Gastroesophageal sphincter (tissue), 4 donors: ENCODE data around the gene PGA4. TPM values are rescaled to one million over a fixed set of nuclear protein-coding genes. Genes with fewer than 3 reads are reported as not detected.

Experiments
- ATAC-seq: fragments of 150-250 bp; one replicate; pipeline ENCODE4 v1.9.1; 2016; ENCODE audit warnings: mild to moderate bottlenecking, moderate library complexity
- H3K27ac ChIP-seq, 4 donors: fragments of 200-600 bp; sonication (generic) in 3 of 4; 1 replicate in 3 of 4; 2 replicates in 1 of 4; pipeline ENCODE4 v1.5.1; 2016 to 2019
- H3K27me3 ChIP-seq: fragments of 200-600 bp; sonication (generic); one replicate; pipeline ENCODE4 v1.5.1; 2019
- H3K36me3 ChIP-seq, 2 donors: fragments of 200-600 bp; sonication (generic); one replicate each; pipeline ENCODE4 v1.5.1; 2019; ENCODE audit warnings: control low read depth in 1 of 2
- H3K4me1 ChIP-seq, 3 donors: fragments of 200-600 bp; sonication (generic); 1 replicate in 2 of 3; 2 replicates in 1 of 3; pipeline ENCODE4 v1.5.1; 2016 to 2019; ENCODE audit warnings: control low read depth in 2 of 3
- H3K4me3 ChIP-seq, 2 donors: fragments of 200-600 bp; sonication (generic); one replicate each; pipeline ENCODE4 v1.5.1; 2019; ENCODE audit warnings: mild to moderate bottlenecking in 1 of 2, moderate library complexity in 1 of 2
- H3K9me3 ChIP-seq, 3 donors: fragments of 200-600 bp; sonication (generic); one replicate each; pipeline ENCODE4 v1.5.1; 2017 to 2019; ENCODE audit warnings: control low read depth in 2 of 3
- EP300 ChIP-seq: sonication (generic); formaldehyde crosslinking; IDR thresholded peaks from one replicate; pipeline ENCODE4 v1.6.1; 2017; ENCODE audit warnings: antibody characterized with exemption, mild to moderate bottlenecking
- POLR2A ChIP-seq, 2 donors: fragments of 450-650 bp; IDR thresholded peaks; one replicate each; pipeline ENCODE4 v1.6.1; 2017; ENCODE audit warnings: antibody characterized with exemption in 2 of 2, mild to moderate bottlenecking in 2 of 2, moderate library complexity in 1 of 2
- POLR2AphosphoS5 ChIP-seq: sonication (generic); formaldehyde crosslinking; IDR thresholded peaks from one replicate; pipeline ENCODE4 v1.6.1; 2017; ENCODE audit warnings: antibody characterized with exemption
- WGBS, 2 donors: methylation state at CpG; one replicate each; pipeline ENCODE4 v1.1.5; 2018; ENCODE audit warnings: low coverage in 1 of 2; 5-methylcytosine and 5-hydroxymethylcytosine counted together
- total RNA-seq, 4 donors: library from RNA; depleted of rRNA; stranded (reverse); fragments of >200 nt; gene quantifications; one replicate each; pipeline ENCODE4 v1.1.0, GENCODE V29; 2016
- TF ChIP-seq, protein P1 (sequence below), 4 experiments: fragments of 200-600 bp in 2 of 4; fragments of 450-650 bp in 2 of 4; sonication (generic) in 1 of 4; IDR thresholded peaks; one replicate each; pipeline ENCODE4 v1.5.1; 2017 to 2019; ENCODE audit warnings: antibody characterized with exemption in 4 of 4, mild to moderate bottlenecking in 2 of 4, moderate library complexity in 2 of 4

Gene PGA4
- total RNA-seq, 4 donors from 2014 or later = 1.2 to 8.8 TPM; not detected in 2

DNA sequence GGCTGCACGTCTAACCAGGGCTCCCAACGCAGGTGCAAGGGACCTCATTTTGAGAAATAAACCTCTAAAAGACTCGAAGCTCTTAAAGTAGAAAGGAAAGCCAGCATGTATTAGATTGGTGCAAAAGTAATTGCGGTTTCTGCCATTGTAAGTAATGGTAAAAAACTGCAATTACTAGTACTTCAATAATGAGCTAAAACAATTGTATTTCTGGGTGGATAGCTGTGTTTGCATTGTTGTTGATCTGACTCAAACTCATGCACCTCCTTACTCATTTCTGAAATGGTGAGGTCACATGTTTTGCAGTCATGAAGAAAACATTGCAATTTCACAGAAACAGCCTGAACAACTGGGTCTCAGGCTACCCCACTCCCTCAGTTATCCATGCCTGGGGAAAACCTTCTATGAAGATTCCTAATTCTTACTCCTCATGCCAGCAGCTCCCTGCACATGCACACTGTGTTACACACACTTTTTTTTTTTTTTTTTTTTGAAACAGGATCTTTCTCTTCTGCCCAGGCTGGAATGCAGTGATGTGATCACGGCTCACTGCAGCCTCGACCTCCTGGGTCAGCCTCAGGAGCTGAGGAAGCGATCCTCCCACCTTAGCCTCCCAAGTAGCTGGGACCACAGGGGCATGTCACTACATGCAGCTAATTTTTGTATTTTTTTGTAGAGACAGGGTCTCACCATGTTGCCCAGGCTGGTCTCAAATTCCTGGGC, 48.4 kb downstream of the PGA4 start:
- Histone ChIP-seq H3K4me1 (no peaks in the 10 kb centered on the region), H3K4me3 (no peak overlapping the region), H3K27ac (no peak overlapping the region), H3K36me3 (no peaks in the 10 kb centered on the region), H3K27me3 (no peaks in the 10 kb centered on the region), H3K9me3 (no peaks in the 10 kb centered on the region)
- no peak for ATAC-seq
- 91% methylated on average over 4 to 7 of the region's 7 CpGs for WGBS, 2 donors
- TF ChIP-seq POLR2A (IDR thresholded peaks at IDR 0.05) = no peak
- TF ChIP-seq EP300 = no peak
- no peak for TF ChIP-seq POLR2AphosphoS5
- TF ChIP-seq, protein P1, sequence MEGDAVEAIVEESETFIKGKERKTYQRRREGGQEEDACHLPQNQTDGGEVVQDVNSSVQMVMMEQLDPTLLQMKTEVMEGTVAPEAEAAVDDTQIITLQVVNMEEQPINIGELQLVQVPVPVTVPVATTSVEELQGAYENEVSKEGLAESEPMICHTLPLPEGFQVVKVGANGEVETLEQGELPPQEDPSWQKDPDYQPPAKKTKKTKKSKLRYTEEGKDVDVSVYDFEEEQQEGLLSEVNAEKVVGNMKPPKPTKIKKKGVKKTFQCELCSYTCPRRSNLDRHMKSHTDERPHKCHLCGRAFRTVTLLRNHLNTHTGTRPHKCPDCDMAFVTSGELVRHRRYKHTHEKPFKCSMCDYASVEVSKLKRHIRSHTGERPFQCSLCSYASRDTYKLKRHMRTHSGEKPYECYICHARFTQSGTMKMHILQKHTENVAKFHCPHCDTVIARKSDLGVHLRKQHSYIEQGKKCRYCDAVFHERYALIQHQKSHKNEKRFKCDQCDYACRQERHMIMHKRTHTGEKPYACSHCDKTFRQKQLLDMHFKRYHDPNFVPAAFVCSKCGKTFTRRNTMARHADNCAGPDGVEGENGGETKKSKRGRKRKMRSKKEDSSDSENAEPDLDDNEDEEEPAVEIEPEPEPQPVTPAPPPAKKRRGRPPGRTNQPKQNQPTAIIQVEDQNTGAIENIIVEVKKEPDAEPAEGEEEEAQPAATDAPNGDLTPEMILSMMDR (IDR thresholded peaks at IDR 0.05) = no peak

DNA sequence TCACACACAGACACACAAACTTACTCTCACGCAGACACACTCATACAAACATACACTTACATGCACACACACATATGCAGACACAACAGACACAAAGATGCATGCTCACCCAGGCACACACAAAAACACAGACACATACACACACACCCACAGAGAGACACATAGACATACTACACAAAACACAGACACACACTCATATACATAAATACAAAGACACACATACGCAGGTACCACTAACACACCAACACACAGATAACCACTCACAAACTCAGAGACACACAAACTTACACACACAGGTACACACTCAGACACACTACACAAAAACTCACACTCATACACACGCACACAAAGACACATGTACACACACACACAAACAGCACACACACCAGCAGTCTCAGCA, 50.6 kb downstream of the PGA4 start:
- WGBS, 2 donors = 77 to 96% methylated on average over 2 to 3 of the region's 3 CpGs
- ATAC-seq = no peak
- no peak for TF ChIP-seq POLR2A (IDR thresholded peaks at IDR 0.05)
- no peak for TF ChIP-seq POLR2AphosphoS5
- TF ChIP-seq, protein P1 (IDR thresholded peaks at IDR 0.05) = no peak

DNA sequence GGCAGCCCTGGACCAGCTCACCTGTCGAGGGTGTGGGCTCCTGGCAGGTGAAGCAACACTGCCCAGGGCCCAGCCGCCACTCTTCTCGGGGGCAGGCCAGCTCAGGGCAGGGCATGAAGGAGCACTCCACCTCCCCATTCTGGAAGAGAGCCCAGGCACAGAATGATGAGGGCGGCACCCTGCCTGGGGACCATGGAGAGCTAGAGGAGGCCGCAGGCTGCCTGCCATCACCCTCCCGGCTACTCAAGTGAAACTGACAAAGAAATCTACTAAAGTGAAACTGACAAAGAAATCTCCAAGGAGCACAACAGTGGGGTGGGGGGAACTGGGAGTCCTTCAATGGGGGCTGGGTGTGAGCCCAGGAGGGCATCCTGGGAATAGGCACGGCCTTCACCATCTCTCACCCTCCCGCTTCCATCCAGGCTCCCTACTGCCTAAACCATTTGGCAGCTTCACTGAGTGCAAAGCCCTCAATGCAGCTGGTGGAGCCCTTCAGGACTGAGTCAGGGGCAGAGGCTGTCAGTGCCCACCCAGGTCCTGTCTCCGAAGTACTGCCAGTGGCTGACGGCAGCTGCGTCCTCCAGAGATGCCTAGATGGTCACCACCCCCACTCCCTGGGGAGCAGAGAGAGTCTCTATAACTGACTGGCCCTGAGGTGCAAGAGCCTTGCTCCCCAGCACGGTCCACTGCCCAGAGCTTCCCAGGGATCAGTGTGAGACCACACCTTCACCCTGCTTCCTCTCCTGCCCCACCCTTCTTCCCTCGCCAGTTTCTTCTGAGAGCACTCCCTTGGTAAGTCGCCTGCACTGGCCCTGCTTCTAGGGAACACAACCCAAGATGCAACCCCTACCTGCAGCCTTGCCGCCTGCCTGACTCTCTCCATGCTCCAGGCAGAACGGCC, 51.3 kb downstream of the PGA4 start:
- no peak overlapping the region for H3K27ac ChIP-seq
- H3K27me3 ChIP-seq = no peaks in the 10 kb centered on the region
- H3K4me1 ChIP-seq = no peaks in the 10 kb centered on the region
- no peak overlapping the region for H3K4me3 ChIP-seq
- WGBS, 2 donors = 86 to 91% methylated on average over 5 of the region's 16 CpGs
- H3K9me3 ChIP-seq = no peaks in the 10 kb centered on the region
- H3K36me3 ChIP-seq = no peaks in the 10 kb centered on the region
- TF ChIP-seq POLR2A (IDR thresholded peaks at IDR 0.05) = no peak
- TF ChIP-seq, protein P1 (IDR thresholded peaks at IDR 0.05) = no peak
- TF ChIP-seq EP300 = no peak
- TF ChIP-seq POLR2AphosphoS5 = no peak
- ATAC-seq = no peak

More for the DNA sequence above, 50.6 kb downstream of the PGA4 start:
- Histone ChIP-seq H3K27ac (no peak overlapping the region), H3K4me1 (no peaks in the 10 kb centered on the region), H3K36me3 (no peaks in the 10 kb centered on the region), H3K9me3 (no peaks in the 10 kb centered on the region), H3K4me3 (no peak overlapping the region), H3K27me3 (no peaks in the 10 kb centered on the region)

DNA sequence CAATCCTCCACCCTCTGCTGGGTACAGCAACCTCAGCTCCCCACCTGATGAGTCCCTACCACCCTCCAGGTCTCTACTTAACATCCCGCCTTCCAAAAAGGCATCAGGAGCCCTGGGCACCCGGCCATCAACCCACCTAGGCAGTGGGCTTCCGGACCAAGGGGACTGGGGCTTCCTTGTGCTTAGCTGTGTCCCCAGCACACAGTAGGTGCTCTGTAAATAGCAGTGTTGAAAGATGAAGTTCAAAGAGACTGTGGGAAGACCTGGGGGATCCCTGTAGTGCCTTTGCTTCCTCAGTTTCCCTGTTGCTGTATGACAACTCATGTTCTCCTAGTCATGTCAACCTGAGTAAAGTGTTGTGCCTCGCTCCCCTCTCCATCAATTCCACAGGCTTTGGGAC, 51.9 kb downstream of the PGA4 start:
- Histone ChIP-seq H3K27me3 (peaks cover 6% of the 10 kb centered on the region), H3K4me1 (no peaks in the 10 kb centered on the region), H3K27ac (no peak overlapping the region), H3K9me3 (no peaks in the 10 kb centered on the region), H3K4me3 (no peak overlapping the region), H3K36me3 (no peaks in the 10 kb centered on the region)
- WGBS, 2 donors = no CpG with 5 or more reads among the region's 4 CpGs
- TF ChIP-seq POLR2A (IDR thresholded peaks at IDR 0.05) (no peak), POLR2AphosphoS5 (no peak), EP300 (no peak)
- TF ChIP-seq, protein P1 (IDR thresholded peaks at IDR 0.05) = no peak
- no peak for ATAC-seq
